ENCODE measurements around the gene GPC5.

GPC5 gene

DNA sequence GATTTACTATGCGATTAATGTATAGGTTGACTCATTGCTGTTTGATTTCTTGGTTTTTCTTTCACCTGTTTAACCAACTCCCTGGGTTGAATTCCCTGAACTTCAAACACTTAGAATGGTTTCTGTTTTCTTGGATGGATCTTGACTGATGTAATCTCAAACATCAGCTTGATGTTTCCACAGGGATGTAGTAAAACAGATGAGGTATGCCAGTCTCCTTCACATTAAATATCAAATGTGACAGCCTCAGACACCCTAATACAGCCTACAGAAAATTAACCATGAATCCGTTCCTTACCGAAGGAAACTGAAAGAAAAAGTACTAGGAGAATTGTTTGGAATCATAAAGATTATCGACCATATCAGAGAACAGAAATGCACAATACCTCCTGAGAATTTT, 631.2 kb downstream of the GPC5 start:
- no peak for TF ChIP-seq EZH2 (IDR thresholded peaks at IDR 0.05; ENCODE audit: borderline replicate concordance, low read length)
- Histone ChIP-seq H3K27me3 (ENCODE audit: insufficient read depth, low read length) (no peaks in the 10 kb centered on the region), H3K4me1 (ENCODE audit: insufficient read depth, low read length, severe bottlenecking) (no peaks in the 10 kb centered on the region), H3K27ac (ENCODE audit: low read depth, low read length, poor library complexity, severe bottlenecking) (no peak overlapping the region), H3K79me2 (ENCODE audit: insufficient read depth, low read length) (no peaks in the 10 kb centered on the region), H3K9me2 (ENCODE audit: low read depth, low read length) (no peaks in the 10 kb centered on the region), H3K36me3 (ENCODE audit: insufficient read depth, low read length) (no peaks in the 10 kb centered on the region), H3K4me2 (ENCODE audit: low read length) (no peak overlapping the region), H3K4me3 (ENCODE audit: low read depth, low read length, poor library complexity, severe bottlenecking) (no peak overlapping the region), H2AFZ (ENCODE audit: low read length) (no peak overlapping the region), H3F3A (ENCODE audit: insufficient read depth, low read length) (no peaks in the 10 kb centered on the region), H3K9me3 (ENCODE audit: low read length) (no peaks in the 10 kb centered on the region), H4K20me1 (ENCODE audit: insufficient read depth, low read length) (no peaks in the 10 kb centered on the region), H3K9ac (ENCODE audit: low read length) (no peak overlapping the region)

DNA sequence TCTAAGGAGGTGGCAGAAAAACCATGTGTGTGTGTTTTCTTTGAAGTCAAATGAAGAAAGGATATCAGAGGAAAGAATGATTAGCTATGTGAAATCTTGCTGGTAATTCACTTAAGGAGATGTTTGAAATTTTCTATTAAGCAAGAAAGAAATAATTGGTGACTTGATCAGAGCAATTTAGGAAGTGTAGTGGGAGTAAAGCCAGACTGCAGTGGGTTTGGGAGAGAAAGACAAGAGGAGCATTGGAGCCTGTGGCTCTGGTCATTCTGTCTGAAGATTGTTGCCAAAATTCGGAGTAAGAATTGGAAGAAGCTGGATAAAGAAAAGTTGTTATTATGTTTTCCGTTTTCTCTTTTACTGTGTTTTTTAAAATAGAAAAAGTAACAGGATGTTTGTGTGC, 640.5 kb downstream of the GPC5 start:
- TF ChIP-seq EZH2 (IDR thresholded peaks at IDR 0.05; ENCODE audit: borderline replicate concordance, low read length) = no peak
- TF ChIP-seq, protein P1, sequence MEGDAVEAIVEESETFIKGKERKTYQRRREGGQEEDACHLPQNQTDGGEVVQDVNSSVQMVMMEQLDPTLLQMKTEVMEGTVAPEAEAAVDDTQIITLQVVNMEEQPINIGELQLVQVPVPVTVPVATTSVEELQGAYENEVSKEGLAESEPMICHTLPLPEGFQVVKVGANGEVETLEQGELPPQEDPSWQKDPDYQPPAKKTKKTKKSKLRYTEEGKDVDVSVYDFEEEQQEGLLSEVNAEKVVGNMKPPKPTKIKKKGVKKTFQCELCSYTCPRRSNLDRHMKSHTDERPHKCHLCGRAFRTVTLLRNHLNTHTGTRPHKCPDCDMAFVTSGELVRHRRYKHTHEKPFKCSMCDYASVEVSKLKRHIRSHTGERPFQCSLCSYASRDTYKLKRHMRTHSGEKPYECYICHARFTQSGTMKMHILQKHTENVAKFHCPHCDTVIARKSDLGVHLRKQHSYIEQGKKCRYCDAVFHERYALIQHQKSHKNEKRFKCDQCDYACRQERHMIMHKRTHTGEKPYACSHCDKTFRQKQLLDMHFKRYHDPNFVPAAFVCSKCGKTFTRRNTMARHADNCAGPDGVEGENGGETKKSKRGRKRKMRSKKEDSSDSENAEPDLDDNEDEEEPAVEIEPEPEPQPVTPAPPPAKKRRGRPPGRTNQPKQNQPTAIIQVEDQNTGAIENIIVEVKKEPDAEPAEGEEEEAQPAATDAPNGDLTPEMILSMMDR (IDR thresholded peaks at IDR 0.05; ENCODE audit: low read length) = no peak
- H3K79me2 ChIP-seq (ENCODE audit: insufficient read depth, low read length) = no peaks in the 10 kb centered on the region

DNA sequence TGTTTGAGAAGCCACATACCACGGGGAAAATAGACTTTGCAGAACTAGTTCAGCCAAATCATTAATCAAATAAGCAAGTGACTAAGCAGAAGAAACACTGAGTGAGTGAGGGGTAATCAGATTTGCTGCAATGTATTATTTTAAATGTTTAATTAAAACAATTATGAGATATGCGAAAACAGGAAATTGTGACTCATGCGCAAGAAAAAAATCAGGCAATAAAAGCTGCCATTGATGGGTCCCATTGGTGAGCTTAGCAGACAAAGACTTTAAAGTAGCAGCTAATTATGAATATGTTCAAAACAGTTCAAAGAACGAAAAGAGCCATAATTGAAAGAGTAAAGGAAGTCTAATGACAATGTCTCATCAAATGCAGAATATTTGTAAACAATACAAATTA, 644.1 kb downstream of the GPC5 start:
- Histone ChIP-seq H3K79me2 (ENCODE audit: insufficient read depth, low read length) (no peaks in the 10 kb centered on the region), H3K9ac (ENCODE audit: low read length) (no peak overlapping the region), H2AFZ (ENCODE audit: low read length) (no peak overlapping the region), H3K27ac (ENCODE audit: low read depth, low read length, poor library complexity, severe bottlenecking) (no peak overlapping the region), H3F3A (ENCODE audit: insufficient read depth, low read length) (no peaks in the 10 kb centered on the region), H3K36me3 (ENCODE audit: insufficient read depth, low read length) (no peaks in the 10 kb centered on the region), H3K4me1 (ENCODE audit: insufficient read depth, low read length, severe bottlenecking) (no peaks in the 10 kb centered on the region), H3K9me3 (ENCODE audit: low read length) (no peaks in the 10 kb centered on the region), H4K20me1 (ENCODE audit: insufficient read depth, low read length) (no peaks in the 10 kb centered on the region), H3K27me3 (ENCODE audit: insufficient read depth, low read length) (no peaks in the 10 kb centered on the region), H3K9me2 (ENCODE audit: low read depth, low read length) (no peaks in the 10 kb centered on the region), H3K4me3 (ENCODE audit: low read depth, low read length, poor library complexity, severe bottlenecking) (no peak overlapping the region), H3K4me2 (ENCODE audit: low read length) (no peak overlapping the region)
- TF ChIP-seq, protein P1 (IDR thresholded peaks at IDR 0.05; ENCODE audit: low read length) = no peak
- no peak for TF ChIP-seq EZH2 (IDR thresholded peaks at IDR 0.05; ENCODE audit: borderline replicate concordance, low read length)

More for the DNA sequence above, 640.5 kb downstream of the GPC5 start:
- Histone ChIP-seq H4K20me1 (ENCODE audit: insufficient read depth, low read length) (no peaks in the 10 kb centered on the region), H3K9ac (ENCODE audit: low read length) (no peak overlapping the region), H3K4me1 (ENCODE audit: insufficient read depth, low read length, severe bottlenecking) (no peaks in the 10 kb centered on the region), H3F3A (ENCODE audit: insufficient read depth, low read length) (no peaks in the 10 kb centered on the region), H3K9me3 (ENCODE audit: low read length) (no peaks in the 10 kb centered on the region), H3K9me2 (ENCODE audit: low read depth, low read length) (no peaks in the 10 kb centered on the region), H3K4me2 (ENCODE audit: low read length) (no peak overlapping the region), H2AFZ (ENCODE audit: low read length) (no peak overlapping the region), H3K27ac (ENCODE audit: low read depth, low read length, poor library complexity, severe bottlenecking) (no peak overlapping the region), H3K27me3 (ENCODE audit: insufficient read depth, low read length) (no peaks in the 10 kb centered on the region), H3K36me3 (ENCODE audit: insufficient read depth, low read length) (no peaks in the 10 kb centered on the region), H3K4me3 (ENCODE audit: low read depth, low read length, poor library complexity, severe bottlenecking) (no peak overlapping the region)

DNA sequence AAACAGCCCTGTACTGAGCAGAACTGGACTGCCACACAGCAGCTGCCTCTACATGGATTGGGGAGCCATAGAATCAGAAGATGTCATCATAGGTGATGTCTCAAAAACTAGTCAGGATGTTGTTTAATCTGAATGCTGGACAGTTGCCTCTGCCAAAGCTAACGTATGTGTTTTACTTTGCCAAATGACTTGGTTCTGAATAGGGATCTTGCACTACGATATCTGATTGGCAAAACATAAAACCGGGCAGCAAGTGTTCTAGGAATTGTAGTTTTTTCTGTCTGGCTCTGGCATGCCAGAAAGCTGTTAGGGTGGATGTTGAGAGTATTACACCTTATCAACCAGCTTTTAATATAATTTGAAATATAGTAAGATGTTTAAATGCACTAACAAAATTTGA, 645.9 kb downstream of the GPC5 start:
- Histone ChIP-seq H3K79me2 (ENCODE audit: insufficient read depth, low read length) (no peaks in the 10 kb centered on the region), H3F3A (ENCODE audit: insufficient read depth, low read length) (no peaks in the 10 kb centered on the region), H3K27me3 (ENCODE audit: insufficient read depth, low read length) (no peaks in the 10 kb centered on the region), H3K9ac (ENCODE audit: low read length) (no peak overlapping the region), H2AFZ (ENCODE audit: low read length) (no peak overlapping the region), H4K20me1 (ENCODE audit: insufficient read depth, low read length) (no peaks in the 10 kb centered on the region), H3K4me1 (ENCODE audit: insufficient read depth, low read length, severe bottlenecking) (no peaks in the 10 kb centered on the region), H3K9me3 (ENCODE audit: low read length) (no peaks in the 10 kb centered on the region), H3K4me3 (ENCODE audit: low read depth, low read length, poor library complexity, severe bottlenecking) (no peak overlapping the region), H3K27ac (ENCODE audit: low read depth, low read length, poor library complexity, severe bottlenecking) (no peak overlapping the region), H3K9me2 (ENCODE audit: low read depth, low read length) (no peaks in the 10 kb centered on the region; the same call in 1 of the 2 replicates), H3K4me2 (ENCODE audit: low read length) (no peak overlapping the region), H3K36me3 (ENCODE audit: insufficient read depth, low read length) (no peaks in the 10 kb centered on the region)
- TF ChIP-seq EZH2 (IDR thresholded peaks at IDR 0.05; ENCODE audit: borderline replicate concordance, low read length) = no peak
- TF ChIP-seq, protein P1 (IDR thresholded peaks at IDR 0.05; ENCODE audit: low read length) = no peak

Data from OCI-LY1 (cell line).